ENCODE results near the gene TET1. TPM values are rescaled to one million over a fixed set of nuclear protein-coding genes. Genes with fewer than 3 reads are reported as not detected.

TET1 gene
- total and polyA plus RNA-seq, 4 donors: 0.18 to 3.6 (median 1.2) TPM

DNA sequence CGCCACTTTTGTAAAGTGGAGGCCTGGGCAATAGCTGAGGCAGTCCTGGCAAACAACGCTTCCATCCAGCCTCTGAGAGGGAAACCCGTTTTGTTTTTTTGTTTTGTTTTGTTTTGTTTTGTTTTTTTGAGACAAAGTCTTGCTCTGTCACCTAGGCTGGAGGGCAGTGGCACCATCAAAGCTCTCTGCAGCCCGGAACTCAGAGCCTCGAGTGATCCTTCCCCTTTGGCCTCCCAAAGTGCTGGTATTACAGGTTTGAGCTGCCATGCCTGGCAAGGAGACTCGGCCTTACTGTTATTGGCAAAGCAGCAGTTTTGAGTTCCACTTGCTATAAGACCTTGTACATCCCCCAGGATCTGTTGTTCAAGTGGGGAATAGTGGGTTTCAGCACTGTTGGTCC, 22.3 kb upstream of the TET1 start:
- H3K27ac ChIP-seq (ENCODE audit: low read depth in 1 of 2, low read length in 2 of 2): no peak overlapping the region
- H3K4me1 ChIP-seq (ENCODE audit: control insufficient read depth in 1 of 2, insufficient read depth in 2 of 2, low read length in 2 of 2): no peaks in the 10 kb centered on the region
- 80 to 87% methylated on average over 6 of the region's 6 CpGs for WGBS, 2 donors
- no peaks in the 10 kb centered on the region for H3K9me3 ChIP-seq (ENCODE audit: control insufficient read depth, low read length)
- no peak for ATAC-seq (ENCODE audit: low FRiP score)
- H3K27me3 ChIP-seq (ENCODE audit: control insufficient read depth in 1 of 2, insufficient read depth in 2 of 2, low read length in 1 of 2): no peaks in the 10 kb centered on the region
- H3K4me3 ChIP-seq (ENCODE audit: low read length in 2 of 2): no peak overlapping the region
- no peaks in the 10 kb centered on the region for H3K36me3 ChIP-seq (ENCODE audit: control insufficient read depth in 1 of 2, insufficient read depth in 2 of 2, low read length in 1 of 2)
- DNase-seq: no peak
- intact Hi-C loops (cut with DNase I): no loop called here

DNA sequence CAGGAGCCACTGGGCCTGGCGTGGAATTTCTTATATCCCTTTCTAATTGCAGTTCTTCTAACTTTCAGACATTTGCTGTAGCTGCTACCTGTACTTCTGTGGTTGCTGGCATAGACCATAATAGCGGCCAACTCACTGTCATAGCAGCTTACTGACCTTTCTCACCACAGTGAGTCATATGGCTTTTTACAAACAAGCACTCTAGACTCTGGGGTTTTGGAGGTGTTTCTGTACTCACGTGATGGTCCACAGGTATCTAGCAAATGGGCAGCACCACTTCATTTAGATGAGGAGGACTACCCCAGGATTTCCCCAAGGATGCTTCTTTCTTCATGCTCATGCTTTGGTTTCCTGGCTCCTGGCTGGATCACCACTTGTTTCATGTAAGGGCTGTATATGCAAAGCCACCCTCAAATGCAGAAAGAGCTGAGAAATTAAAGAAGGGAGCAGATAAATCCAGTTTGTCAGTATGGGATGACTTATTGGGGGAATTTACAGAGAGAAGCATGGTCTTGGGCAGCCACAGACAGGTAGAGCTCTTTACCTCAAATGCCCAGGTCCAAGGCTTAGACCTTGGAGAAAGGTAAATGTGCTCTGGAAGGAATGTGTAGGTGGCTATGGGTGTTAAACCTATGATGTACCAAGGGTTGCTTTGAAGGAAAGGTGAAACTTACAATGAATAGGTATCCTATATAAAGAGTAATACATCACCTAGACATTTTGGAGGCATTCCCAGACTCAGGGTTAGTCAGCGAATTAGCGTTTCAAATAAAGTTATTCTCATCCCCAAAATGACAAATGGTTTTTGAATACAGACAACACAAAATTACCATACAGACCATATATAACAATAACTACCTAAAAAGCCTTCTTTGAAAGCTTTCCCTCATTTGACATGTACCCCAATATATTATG, 16.9 kb upstream of the TET1 start:
- Histone ChIP-seq H3K36me3 (ENCODE audit: control insufficient read depth in 1 of 2, insufficient read depth in 2 of 2, low read length in 1 of 2) (no peaks in the 10 kb centered on the region), H3K27ac (ENCODE audit: low read depth in 1 of 2, low read length in 2 of 2) (no peak overlapping the region), H3K4me3 (ENCODE audit: low read length in 2 of 2) (no peak overlapping the region), H3K4me1 (ENCODE audit: control insufficient read depth in 1 of 2, insufficient read depth in 2 of 2, low read length in 2 of 2) (no peaks in the 10 kb centered on the region), H3K9me3 (ENCODE audit: control insufficient read depth, low read length) (no peaks in the 10 kb centered on the region), H3K27me3 (ENCODE audit: control insufficient read depth in 1 of 2, insufficient read depth in 2 of 2, low read length in 1 of 2) (no peaks in the 10 kb centered on the region)
- 76 to 77% methylated on average over 5 of the region's 5 CpGs for WGBS, 2 donors
- no peak for ATAC-seq (ENCODE audit: low FRiP score)
- intact Hi-C loops (cut with DNase I): no loop called here
- no peak for DNase-seq

- Histone ChIP-seq H3K27me3 (ENCODE audit: control insufficient read depth in 1 of 2, insufficient read depth in 2 of 2, low read length in 1 of 2) (no peaks in the 10 kb centered on the region), H3K27ac (ENCODE audit: low read depth in 1 of 2, low read length in 2 of 2) (no peak overlapping the region), H3K9me3 (ENCODE audit: control insufficient read depth, low read length) (no peaks in the 10 kb centered on the region), H3K36me3 (ENCODE audit: control insufficient read depth in 1 of 2, insufficient read depth in 2 of 2, low read length in 1 of 2) (no peaks in the 10 kb centered on the region), H3K4me3 (ENCODE audit: low read length in 2 of 2) (no peak overlapping the region), H3K4me1 (ENCODE audit: control insufficient read depth in 1 of 2, insufficient read depth in 2 of 2, low read length in 2 of 2) (no peaks in the 10 kb centered on the region)
- DNase-seq: no peak
- peak; percentile 82 for ATAC-seq (ENCODE audit: low FRiP score)
- intact Hi-C loops (cut with DNase I): loop anchor here in 1 of 2 donors (10.0 kb wide), 1 partner anchor 154 kb away; no protein-coding TSS in a partner anchor
- 71 to 80% methylated on average over 5 of the region's 5 CpGs for WGBS, 2 donors
Observed at GRCh38 chr10:68550747-68551411, 9.3 kb upstream of the TET1 start.

DNA sequence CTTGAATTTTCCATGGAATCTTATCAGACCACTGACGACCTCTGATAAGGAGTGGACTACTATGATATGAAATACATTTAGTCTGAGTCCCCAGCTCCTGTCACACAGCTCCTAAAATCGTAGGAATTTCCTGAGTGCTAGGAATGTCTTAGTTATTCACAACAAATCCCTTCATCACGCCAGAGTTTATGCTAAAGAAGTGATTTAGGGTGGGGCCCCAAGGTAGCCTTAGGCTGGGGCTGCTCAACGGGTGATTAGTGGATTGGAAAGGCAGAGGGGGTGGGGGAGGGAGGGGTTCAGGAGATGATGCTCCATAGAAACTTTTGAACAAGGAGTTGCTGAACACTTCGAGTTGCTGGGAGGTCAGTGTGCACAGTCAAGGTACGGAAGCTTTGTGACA, 7.0 kb upstream of the TET1 start:
- WGBS, 2 donors: 46 to 57% methylated on average over 6 of the region's 6 CpGs
- intact Hi-C loops (cut with DNase I): loop anchor here in 1 of 2 donors (10.0 kb wide), 1 partner anchor 152 kb away; no protein-coding TSS in a partner anchor
- Histone ChIP-seq H3K27me3 (ENCODE audit: control insufficient read depth in 1 of 2, insufficient read depth in 2 of 2, low read length in 1 of 2) (no peaks in the 10 kb centered on the region), H3K4me1 (ENCODE audit: control insufficient read depth in 1 of 2, insufficient read depth in 2 of 2, low read length in 2 of 2) (no peaks in the 10 kb centered on the region), H3K36me3 (ENCODE audit: control insufficient read depth in 1 of 2, insufficient read depth in 2 of 2, low read length in 1 of 2) (no peaks in the 10 kb centered on the region), H3K27ac (ENCODE audit: low read depth in 1 of 2, low read length in 2 of 2) (no peak overlapping the region), H3K4me3 (ENCODE audit: low read length in 2 of 2) (no peak overlapping the region), H3K9me3 (ENCODE audit: control insufficient read depth, low read length) (no peaks in the 10 kb centered on the region)
- DNase-seq (no peak), ATAC-seq (ENCODE audit: low FRiP score) (no peak)

- no peaks in the 10 kb centered on the region for H3K9me3 ChIP-seq (ENCODE audit: control insufficient read depth, low read length)
- no peak overlapping the region for H3K4me3 ChIP-seq (ENCODE audit: low read length in 2 of 2)
- no peak for DNase-seq
- WGBS, 2 donors: 74 to 82% methylated on average over 3 of the region's 3 CpGs
- ATAC-seq (ENCODE audit: low FRiP score): no peak
- no peaks in the 10 kb centered on the region for H3K36me3 ChIP-seq (ENCODE audit: control insufficient read depth in 1 of 2, insufficient read depth in 2 of 2, low read length in 1 of 2)
- no peaks in the 10 kb centered on the region for H3K27me3 ChIP-seq (ENCODE audit: control insufficient read depth in 1 of 2, insufficient read depth in 2 of 2, low read length in 1 of 2)
- intact Hi-C loops (cut with DNase I): loop anchor here in 1 of 2 donors (10.0 kb wide), 1 partner anchor 151 kb away; no protein-coding TSS in a partner anchor
- no peaks in the 10 kb centered on the region for H3K4me1 ChIP-seq (ENCODE audit: control insufficient read depth in 1 of 2, insufficient read depth in 2 of 2, low read length in 2 of 2)
- H3K27ac ChIP-seq (ENCODE audit: low read depth in 1 of 2, low read length in 2 of 2): no peak overlapping the region
Observed at GRCh38 chr10:68553599-68553998, 6.5 kb upstream of the TET1 start.

- no peak for DNase-seq
- WGBS, 2 donors: 95 to 99% methylated on average over 2 of the region's 2 CpGs
Observed at GRCh38 chr10:68558478-68558877, 1.7 kb upstream of the TET1 start.

GRCh38 chr10:68559251-68559650, 886 bp upstream of the TET1 start:
- H3K9me3 ChIP-seq (ENCODE audit: control insufficient read depth, low read length): no peaks in the 10 kb centered on the region
- no peaks in the 10 kb centered on the region for H3K36me3 ChIP-seq (ENCODE audit: control insufficient read depth in 1 of 2, insufficient read depth in 2 of 2, low read length in 1 of 2)
- intact Hi-C loops (cut with DNase I): loop anchor here in 1 of 2 donors (10.0 kb wide), 1 partner anchor 146 kb away; no protein-coding TSS in a partner anchor
- no peaks in the 10 kb centered on the region for H3K27me3 ChIP-seq (ENCODE audit: control insufficient read depth in 1 of 2, insufficient read depth in 2 of 2, low read length in 1 of 2)
- DNase-seq: no peak
- 41 to 52% methylated on average over 4 of the region's 4 CpGs for WGBS, 2 donors
- H3K4me1 ChIP-seq (ENCODE audit: control insufficient read depth in 1 of 2, insufficient read depth in 2 of 2, low read length in 2 of 2): no peaks in the 10 kb centered on the region
- H3K4me3 ChIP-seq (ENCODE audit: low read length in 2 of 2): no peak overlapping the region
- no peak overlapping the region for H3K27ac ChIP-seq (ENCODE audit: low read depth in 1 of 2, low read length in 2 of 2)
- ATAC-seq (ENCODE audit: low FRiP score): no peak

More at GRCh38 chr10:68558478-68558877, 1.7 kb upstream of the TET1 start:
- ATAC-seq (ENCODE audit: low FRiP score): no peak
- Histone ChIP-seq H3K9me3 (ENCODE audit: control insufficient read depth, low read length) (no peaks in the 10 kb centered on the region), H3K4me3 (ENCODE audit: low read length in 2 of 2) (no peak overlapping the region), H3K36me3 (ENCODE audit: control insufficient read depth in 1 of 2, insufficient read depth in 2 of 2, low read length in 1 of 2) (no peaks in the 10 kb centered on the region), H3K27ac (ENCODE audit: low read depth in 1 of 2, low read length in 2 of 2) (no peak overlapping the region), H3K4me1 (ENCODE audit: control insufficient read depth in 1 of 2, insufficient read depth in 2 of 2, low read length in 2 of 2) (no peaks in the 10 kb centered on the region), H3K27me3 (ENCODE audit: control insufficient read depth in 1 of 2, insufficient read depth in 2 of 2, low read length in 1 of 2) (no peaks in the 10 kb centered on the region)
- intact Hi-C loops (cut with DNase I): loop anchor here in 1 of 2 donors (10.0 kb wide), 1 partner anchor 146 kb away; no protein-coding TSS in a partner anchor

GRCh38 chr10:68559841-68560185, 324 bp upstream of the TET1 start:
- H3K4me3 ChIP-seq (ENCODE audit: low read length in 2 of 2): peak overlapping the region; percentile 76 to 84
- DNase-seq (no peak), ATAC-seq (ENCODE audit: low FRiP score) (no peak)
- no peaks in the 10 kb centered on the region for H3K36me3 ChIP-seq (ENCODE audit: control insufficient read depth in 1 of 2, insufficient read depth in 2 of 2, low read length in 1 of 2)
- no peak overlapping the region for H3K27ac ChIP-seq (ENCODE audit: low read depth in 1 of 2, low read length in 2 of 2)
- H3K9me3 ChIP-seq (ENCODE audit: control insufficient read depth, low read length): no peaks in the 10 kb centered on the region
- intact Hi-C loops (cut with DNase I): loop anchor here (5.0 to 10.0 kb wide), 2 partner anchors 145 to 162 kb away; partner anchors contain the start of gene CCAR1 (in 1 of the 2)
- WGBS, 2 donors: 14% methylated on average over 6 of the region's 6 CpGs
- H3K27me3 ChIP-seq (ENCODE audit: control insufficient read depth in 1 of 2, insufficient read depth in 2 of 2, low read length in 1 of 2): no peaks in the 10 kb centered on the region
- H3K4me1 ChIP-seq (ENCODE audit: control insufficient read depth in 1 of 2, insufficient read depth in 2 of 2, low read length in 2 of 2): no peaks in the 10 kb centered on the region
